AG04450 (cell line): ENCODE results near the gene EDA. TPM values are rescaled to one million over a fixed set of nuclear protein-coding genes. Genes with fewer than 3 reads are reported as not detected.

Experiments
- CTCF ChIA-PET: fragments of 300-600, 350-600 bp; formaldehyde crosslinking; extraction: SDS; loops from one replicate; lab custom pipeline; 2022; ENCODE audit warnings: antibody characterized with exemption, inconsistent platforms; lab: Charles Lee
- POLR2A ChIA-PET: fragments of 350-600 bp; formaldehyde crosslinking; extraction: SDS; loops from one replicate; lab custom pipeline; 2021; ENCODE audit warnings: antibody characterized with exemption, inconsistent platforms; lab: Yijun Ruan, JAX
- DNase-seq: peaks from one replicate; pipeline ENCODE4 v3.0.0-alpha.2; 2011; ENCODE audit warnings: low read depth, low spot score
- H3K27ac ChIP-seq: one replicate; pipeline ENCODE4 v1.5.1; 2012; ENCODE audit warnings: low read depth, low read length, control low read depth
- H3K27me3 ChIP-seq: one replicate; pipeline ENCODE4 v1.6.0; 2012; ENCODE audit warnings: low read length; ENCODE audit not compliant: control insufficient read depth, insufficient read depth
- H3K4me3 ChIP-seq: 2 replicates; pipeline ENCODE4 v1.5.1; 2011; ENCODE audit warnings: mild to moderate bottlenecking, low read depth, low read length, control low read depth
- H3K9me3 ChIP-seq: 2 replicates; pipeline ENCODE4 v1.5.1; 2012; ENCODE audit warnings: low read length; ENCODE audit not compliant: control insufficient read depth, insufficient read depth
- CTCF ChIP-seq: IDR thresholded peaks from 2 replicates; pipeline ENCODE4 v1.5.1; 2011; ENCODE audit warnings: low read depth, low read length, control low read depth, inconsistent platforms
- polyA plus RNA-seq: library from polyadenylated mRNA; depleted of rRNA; stranded (reverse); fragments of >200 nt; gene quantifications from 2 replicates; pipeline ENCODE4 v1.2.3, GENCODE V29; 2011

Gene EDA
- polyA plus RNA-seq, 1 experiment: 0.02 TPM

GRCh38 chrX:70022616-70023015 is 406.7 kb downstream of the EDA start:
- ChIA-PET POLR2A (no interaction called here), CTCF (no interaction called here)
- no peak overlapping the region for H3K27ac ChIP-seq
- DNase-seq: no peak
- H3K4me3 ChIP-seq: no peak overlapping the region
- TF ChIP-seq CTCF: no peak
- no peaks in the 10 kb centered on the region for H3K27me3 ChIP-seq
- H3K9me3 ChIP-seq: no peaks in the 10 kb centered on the region

- POLR2A ChIA-PET: no interaction called here
- no peaks in the 10 kb centered on the region for H3K9me3 ChIP-seq
- CTCF ChIA-PET: interaction anchor here (2.3 kb wide), 1 partner anchor 72 kb away, joined by 9 read pairs; no protein-coding TSS in a partner anchor
- TF ChIP-seq CTCF: no peak
- DNase-seq: no peak
- no peak overlapping the region for H3K4me3 ChIP-seq
- no peaks in the 10 kb centered on the region for H3K27me3 ChIP-seq
- H3K27ac ChIP-seq: no peak overlapping the region
Observed at GRCh38 chrX:70025464-70025863, 409.6 kb downstream of the EDA start.

GRCh38 chrX:70026112-70026850 is 410.4 kb downstream of the EDA start:
- CTCF ChIA-PET: interaction anchor here (0.8 to 2.3 kb wide), 2 partner anchors 13 to 72 kb away, joined by 6 to 9 read pairs; no protein-coding TSS in a partner anchor
- no peaks in the 10 kb centered on the region for H3K27me3 ChIP-seq
- TF ChIP-seq CTCF: no peak
- H3K27ac ChIP-seq: no peak overlapping the region
- H3K9me3 ChIP-seq: no peaks in the 10 kb centered on the region
- no peak for DNase-seq
- H3K4me3 ChIP-seq: no peak overlapping the region
- POLR2A ChIA-PET: no interaction called here

GRCh38 chrX:70026851-70027200 is 410.9 kb downstream of the EDA start:
- DNase-seq: no peak
- Histone ChIP-seq H3K9me3 (no peaks in the 10 kb centered on the region), H3K4me3 (no peak overlapping the region), H3K27me3 (no peaks in the 10 kb centered on the region), H3K27ac (no peak overlapping the region)
- ChIA-PET CTCF (interaction anchor here (0.8 to 2.3 kb wide), 2 partner anchors 12 to 71 kb away, joined by 6 to 9 read pairs; no protein-coding TSS in a partner anchor), POLR2A (no interaction called here)
- no peak for TF ChIP-seq CTCF

GRCh38 chrX:70029863-70030262 is 413.9 kb downstream of the EDA start:
- no peak for TF ChIP-seq CTCF
- no peak for DNase-seq
- POLR2A ChIA-PET: no interaction called here

More at GRCh38 chrX:70029863-70030262, 413.9 kb downstream of the EDA start:
- Histone ChIP-seq H3K9me3 (no peaks in the 10 kb centered on the region), H3K27ac (no peak overlapping the region), H3K27me3 (no peaks in the 10 kb centered on the region), H3K4me3 (no peak overlapping the region)
- CTCF ChIA-PET: interaction anchor here (0.6 to 3.1 kb wide), 17 partner anchors 9 to 605 kb away, joined by 3 to 56 read pairs (median 4); partner anchors contain the start of gene IGBP1
